Epithelial cell of esophagus (primary cell): ENCODE data around the gene FUT1.
"Not testable (repeated sequence)": the region's sequence is repeated elsewhere in the genome, so short reads cannot be mapped to it uniquely, and the experiment has no call there.

Source experiments
- DNase-seq: peaks from one replicate; pipeline ENCODE4 v3.0.0; 2010; ENCODE audit warnings: low read depth
- H3K4me3 ChIP-seq: 2 replicates; pipeline ENCODE4 v1.5.1; 2011; ENCODE audit warnings: mild to moderate bottlenecking, low read length, control low read depth
- TF ChIP-seq, protein P1 (sequence below): IDR thresholded peaks from 2 replicates; pipeline ENCODE4 v1.5.1; 2011; ENCODE audit warnings: low read depth, mild to moderate bottlenecking, low read length, control low read depth, inconsistent platforms; ENCODE audit not compliant: insufficient read depth; ENCODE audit errors: missing control alignments

Gene FUT1

DNA sequence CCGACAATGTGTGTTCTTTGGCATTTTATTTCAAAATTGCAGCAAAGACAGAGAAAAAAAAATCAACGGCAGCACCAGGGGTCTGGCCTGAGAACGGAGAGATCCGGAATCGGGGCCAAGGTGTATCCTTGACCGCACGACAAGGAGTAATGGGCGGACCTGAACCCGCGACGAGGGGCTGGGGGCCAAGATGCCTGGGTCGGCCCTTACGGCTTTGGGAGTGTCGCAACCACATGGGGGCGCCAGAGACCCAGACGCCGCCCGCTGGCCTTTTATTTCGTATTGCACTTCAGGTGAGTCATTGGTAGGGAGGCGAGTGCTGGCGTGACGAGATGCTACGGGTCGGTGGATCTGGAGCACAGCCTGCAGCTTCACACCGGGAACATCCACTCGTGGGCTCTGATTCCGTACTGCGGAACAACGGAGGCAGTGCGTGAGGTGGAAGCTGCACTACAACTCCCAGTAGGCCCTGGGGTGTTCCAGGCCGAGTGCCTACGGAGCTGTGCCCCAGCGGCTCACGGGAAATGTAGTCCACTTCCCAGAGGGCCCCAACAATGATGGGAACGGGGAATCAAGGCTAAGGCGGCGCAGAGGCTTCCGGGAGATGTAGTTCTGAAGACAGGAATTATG is 42.7 kb upstream of the FUT1 start:
- TF ChIP-seq, protein P1, sequence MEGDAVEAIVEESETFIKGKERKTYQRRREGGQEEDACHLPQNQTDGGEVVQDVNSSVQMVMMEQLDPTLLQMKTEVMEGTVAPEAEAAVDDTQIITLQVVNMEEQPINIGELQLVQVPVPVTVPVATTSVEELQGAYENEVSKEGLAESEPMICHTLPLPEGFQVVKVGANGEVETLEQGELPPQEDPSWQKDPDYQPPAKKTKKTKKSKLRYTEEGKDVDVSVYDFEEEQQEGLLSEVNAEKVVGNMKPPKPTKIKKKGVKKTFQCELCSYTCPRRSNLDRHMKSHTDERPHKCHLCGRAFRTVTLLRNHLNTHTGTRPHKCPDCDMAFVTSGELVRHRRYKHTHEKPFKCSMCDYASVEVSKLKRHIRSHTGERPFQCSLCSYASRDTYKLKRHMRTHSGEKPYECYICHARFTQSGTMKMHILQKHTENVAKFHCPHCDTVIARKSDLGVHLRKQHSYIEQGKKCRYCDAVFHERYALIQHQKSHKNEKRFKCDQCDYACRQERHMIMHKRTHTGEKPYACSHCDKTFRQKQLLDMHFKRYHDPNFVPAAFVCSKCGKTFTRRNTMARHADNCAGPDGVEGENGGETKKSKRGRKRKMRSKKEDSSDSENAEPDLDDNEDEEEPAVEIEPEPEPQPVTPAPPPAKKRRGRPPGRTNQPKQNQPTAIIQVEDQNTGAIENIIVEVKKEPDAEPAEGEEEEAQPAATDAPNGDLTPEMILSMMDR, result peak; percentile 86
- DNase-seq, result peak; percentile 92
- H3K4me3 ChIP-seq, result peak overlapping the region; percentile 52

DNA sequence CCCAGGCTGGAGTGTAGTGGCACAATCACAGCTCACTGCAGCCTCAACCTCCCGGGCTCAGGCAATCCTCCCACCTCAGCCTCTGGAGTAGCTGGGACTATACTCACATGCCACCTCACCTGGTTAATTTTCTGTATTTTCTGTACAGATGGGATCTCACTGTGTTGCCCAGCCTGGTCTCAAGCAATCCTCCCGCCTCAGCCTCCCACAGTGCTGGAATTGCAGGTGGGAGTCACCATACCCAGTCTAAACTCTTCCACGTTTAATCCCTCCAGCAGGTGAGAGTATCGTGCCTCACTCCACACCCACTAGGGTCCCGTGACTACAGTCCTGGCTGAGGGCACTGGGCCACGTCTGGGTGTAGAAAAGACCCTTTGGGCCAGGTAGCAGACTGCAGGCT is 41.9 kb upstream of the FUT1 start:
- TF ChIP-seq, protein P1, result no peak
- no peak overlapping the region for H3K4me3 ChIP-seq
- no peak for DNase-seq

DNA sequence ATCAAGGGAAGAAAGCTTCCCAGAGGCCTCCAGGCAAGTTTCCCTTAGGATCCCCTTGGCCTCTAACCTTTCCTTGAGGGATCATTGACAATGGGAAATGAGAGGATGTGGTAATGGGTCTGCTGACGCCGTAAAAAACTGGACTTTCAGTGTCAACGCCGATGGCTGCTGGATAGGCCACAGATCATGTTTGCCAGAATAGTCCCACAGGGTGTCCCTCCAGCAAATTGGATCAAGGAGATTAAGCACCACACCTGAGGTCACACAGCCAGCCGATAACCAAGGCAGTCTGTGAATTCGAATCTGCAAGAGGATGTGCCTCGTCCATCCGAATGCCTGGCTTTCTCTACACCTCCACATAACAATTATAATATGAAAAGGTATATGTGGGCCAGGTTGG is 40.8 kb upstream of the FUT1 start:
- H3K4me3 ChIP-seq, result no peak overlapping the region
- TF ChIP-seq, protein P1, result no peak
- DNase-seq, result no peak

DNA sequence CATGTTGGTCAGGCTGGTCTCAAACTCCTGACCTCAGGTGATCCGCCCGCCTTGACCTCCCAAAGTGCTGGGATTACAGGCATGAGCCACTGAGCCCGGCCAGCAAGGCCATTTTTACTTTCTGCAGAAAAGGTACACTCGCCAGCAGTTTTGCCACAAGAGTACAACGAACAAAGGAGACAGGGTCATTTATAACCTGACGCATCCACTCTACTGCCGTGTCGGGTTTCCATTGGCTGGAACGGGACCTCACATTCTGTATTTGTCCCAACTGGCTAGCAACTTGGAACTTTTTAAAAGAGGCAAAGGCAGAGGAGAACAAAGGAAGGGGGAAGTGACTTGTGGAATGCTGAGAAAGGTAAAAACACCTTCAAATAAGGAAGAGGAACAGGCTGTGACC is 34.9 kb upstream of the FUT1 start:
- peak; percentile 61 for DNase-seq

DNA sequence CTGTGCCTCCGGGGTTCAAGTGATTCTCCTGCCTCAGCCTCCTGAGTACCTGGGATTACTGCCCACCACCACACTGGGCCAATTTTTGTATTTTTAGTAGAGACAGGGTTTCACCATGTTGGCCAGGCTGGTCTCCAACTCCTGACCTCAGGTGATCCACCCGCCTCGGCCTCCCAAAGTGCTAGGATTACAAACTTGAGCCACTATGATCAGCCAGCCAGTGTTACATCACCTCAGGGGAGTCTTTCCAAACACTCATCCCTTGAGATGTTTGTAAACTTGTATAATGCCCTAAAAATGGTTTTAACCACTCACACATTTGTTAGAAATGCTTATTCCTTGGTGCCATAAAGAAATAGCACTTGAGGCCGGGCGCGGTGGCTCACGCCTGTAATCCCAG is 34.0 kb upstream of the FUT1 start:
- H3K4me3 ChIP-seq, DNase-seq: not testable (repeated sequence)

More for the DNA sequence above, 34.9 kb upstream of the FUT1 start:
- not testable (repeated sequence) for H3K4me3 ChIP-seq

DNA sequence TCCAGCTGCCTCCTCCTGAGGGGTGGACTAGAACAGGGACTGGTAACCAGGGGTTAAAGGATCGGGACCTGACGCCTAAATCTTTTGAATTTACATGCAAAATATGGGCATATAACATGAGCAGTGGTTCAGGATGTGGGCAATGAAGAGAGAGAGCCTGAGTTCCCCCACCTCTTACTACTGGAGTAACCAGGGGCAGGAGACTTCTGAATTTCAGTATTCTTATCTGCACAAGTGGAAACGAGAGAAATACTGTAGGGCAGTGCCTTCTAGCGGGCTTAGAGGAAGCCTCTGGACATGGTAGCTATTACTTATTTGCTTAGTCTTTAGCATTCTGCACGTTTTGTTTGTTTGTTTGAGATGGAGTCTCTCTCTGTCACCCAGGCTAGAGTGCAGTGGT is 32.1 kb upstream of the FUT1 start:
- TF ChIP-seq, protein P1, result peak; percentile 37
- H3K4me3 ChIP-seq, result no peak overlapping the region
- DNase-seq, result no peak

DNA sequence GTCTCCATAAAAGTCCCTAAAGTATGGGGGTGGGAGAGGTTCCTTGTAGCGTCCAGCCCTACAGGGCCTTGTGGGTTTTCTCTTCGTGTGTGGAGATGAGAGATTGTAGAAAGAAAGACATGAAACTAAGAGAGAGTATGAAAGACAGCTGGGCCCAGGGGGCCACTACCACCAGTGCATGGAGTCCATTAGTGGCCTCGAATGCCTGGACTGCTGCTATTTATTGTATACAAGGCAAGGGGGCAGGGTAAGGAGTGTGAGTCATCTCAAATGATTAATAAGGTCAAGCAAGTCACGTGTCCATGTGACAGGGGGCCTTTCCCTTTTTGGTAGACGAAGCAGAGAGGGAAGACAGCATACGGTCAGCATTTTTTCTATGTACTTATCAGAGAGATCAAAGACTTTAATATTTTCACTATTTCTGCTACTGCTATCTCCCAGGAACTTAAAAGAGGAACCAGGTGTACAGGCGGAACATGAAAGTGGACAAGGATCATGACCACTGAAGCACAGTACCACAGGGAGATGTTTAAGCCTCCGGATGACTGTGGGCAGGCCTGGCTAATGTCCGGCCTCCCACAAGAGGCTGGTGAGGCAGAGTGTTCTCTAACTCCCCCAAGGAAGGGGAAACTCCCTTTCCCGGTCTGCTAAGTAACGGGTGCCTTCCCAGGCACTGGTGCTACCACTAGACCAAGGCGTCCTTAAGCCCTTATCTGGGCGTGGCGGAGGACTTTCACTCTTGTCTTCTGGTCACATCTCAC is 28.4 kb upstream of the FUT1 start:
- TF ChIP-seq, protein P1, result no peak
- peak; percentile 12 for DNase-seq
- H3K4me3 ChIP-seq, result no peak overlapping the region

DNA sequence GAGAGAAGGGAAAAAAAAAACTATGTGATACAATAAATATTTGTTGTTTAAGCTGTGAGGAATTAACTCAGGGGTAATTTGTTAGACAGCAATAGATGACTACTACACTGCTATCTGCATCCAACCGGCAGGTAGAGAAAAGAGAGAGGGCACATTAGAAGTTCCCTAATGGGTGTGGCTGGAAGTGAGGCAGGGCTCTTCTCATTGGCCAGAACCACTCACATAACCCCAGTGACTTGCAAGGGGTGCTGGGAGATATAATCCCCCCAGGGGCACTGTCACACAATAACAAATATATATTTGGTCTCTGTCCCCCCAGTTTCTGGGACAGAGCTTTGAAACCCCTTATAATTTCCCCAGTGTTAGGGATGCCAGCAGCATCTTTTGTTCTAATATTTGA is 27.2 kb upstream of the FUT1 start:
- TF ChIP-seq, protein P1, result no peak
- no peak overlapping the region for H3K4me3 ChIP-seq
- no peak for DNase-seq
